NCI-H1694 treated with DMSO at 0.1 percent for 48 hours (cell line): ENCODE measurements around the gene THRAP3.
"Not testable (repeated sequence)": the region's sequence is repeated elsewhere in the genome, so short reads cannot be mapped to it uniquely, and the experiment has no call there.

ENCODE experiments used
- DNase-seq: peaks from one replicate; lab custom pipeline; 2025; lab: John Stamatoyannopoulos, UW

THRAP3 gene

GRCh38 chr1:36247538-36247937, 23.3 kb downstream of the THRAP3 start:
- no peak for DNase-seq

- DNase-seq, result no peak
These were observed 24.1 kb downstream of the THRAP3 start for GRCh38 chr1:36248250-36248894.

- no peak for DNase-seq
These were observed 27.7 kb downstream of the THRAP3 start for GRCh38 chr1:36251794-36252481.

DNA sequence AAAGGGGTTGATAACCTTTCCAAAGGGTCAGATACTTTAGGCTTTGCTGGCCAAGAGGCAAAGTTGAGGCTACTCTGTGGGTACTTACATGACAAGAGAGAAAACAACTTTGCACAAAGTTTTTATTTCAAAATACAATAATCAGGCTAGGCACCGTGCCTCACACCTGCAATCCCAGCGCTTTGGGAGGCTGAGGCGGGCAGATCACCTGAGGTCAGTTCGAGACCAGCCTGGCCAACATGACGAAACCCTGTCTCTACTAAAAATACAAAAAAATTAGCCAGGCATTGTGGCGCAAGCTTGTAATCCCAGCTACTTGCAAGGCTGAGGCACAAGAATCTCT, 28.2 kb downstream of the THRAP3 start:
- DNase-seq, result not testable (repeated sequence)

DNA sequence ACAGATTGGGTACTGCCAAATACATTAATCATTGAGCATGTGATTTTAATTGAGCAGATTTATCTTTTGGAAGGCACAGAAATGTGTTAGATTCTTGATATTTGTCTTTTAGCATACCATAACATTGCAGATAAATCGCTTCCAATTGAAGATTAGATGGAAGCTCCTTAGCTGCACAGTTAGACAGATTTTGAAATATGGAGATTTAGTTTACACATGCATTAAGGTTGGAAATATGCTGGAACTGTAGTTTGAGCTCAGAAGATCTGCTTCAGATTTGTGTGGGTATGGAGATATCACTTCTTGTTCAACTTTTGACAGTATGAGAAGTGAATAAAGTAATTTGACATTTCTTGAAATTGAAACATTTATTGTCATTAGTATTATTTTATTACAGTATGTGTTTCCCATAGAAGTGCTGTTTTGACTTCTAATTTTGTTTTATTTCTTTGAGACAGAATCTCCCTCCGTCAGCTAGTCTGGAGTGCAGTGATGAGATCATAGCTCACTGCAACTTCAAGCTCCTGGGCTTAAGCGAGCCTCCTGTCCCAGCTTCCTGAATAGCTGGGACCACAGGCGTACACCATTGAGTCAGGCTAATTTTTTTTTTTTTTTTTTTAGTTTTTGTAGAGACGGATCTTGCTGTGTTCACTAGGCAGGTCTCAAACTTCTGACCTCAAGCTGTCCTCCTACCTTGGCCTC, 29.1 kb downstream of the THRAP3 start:
- DNase-seq, result no peak

DNA sequence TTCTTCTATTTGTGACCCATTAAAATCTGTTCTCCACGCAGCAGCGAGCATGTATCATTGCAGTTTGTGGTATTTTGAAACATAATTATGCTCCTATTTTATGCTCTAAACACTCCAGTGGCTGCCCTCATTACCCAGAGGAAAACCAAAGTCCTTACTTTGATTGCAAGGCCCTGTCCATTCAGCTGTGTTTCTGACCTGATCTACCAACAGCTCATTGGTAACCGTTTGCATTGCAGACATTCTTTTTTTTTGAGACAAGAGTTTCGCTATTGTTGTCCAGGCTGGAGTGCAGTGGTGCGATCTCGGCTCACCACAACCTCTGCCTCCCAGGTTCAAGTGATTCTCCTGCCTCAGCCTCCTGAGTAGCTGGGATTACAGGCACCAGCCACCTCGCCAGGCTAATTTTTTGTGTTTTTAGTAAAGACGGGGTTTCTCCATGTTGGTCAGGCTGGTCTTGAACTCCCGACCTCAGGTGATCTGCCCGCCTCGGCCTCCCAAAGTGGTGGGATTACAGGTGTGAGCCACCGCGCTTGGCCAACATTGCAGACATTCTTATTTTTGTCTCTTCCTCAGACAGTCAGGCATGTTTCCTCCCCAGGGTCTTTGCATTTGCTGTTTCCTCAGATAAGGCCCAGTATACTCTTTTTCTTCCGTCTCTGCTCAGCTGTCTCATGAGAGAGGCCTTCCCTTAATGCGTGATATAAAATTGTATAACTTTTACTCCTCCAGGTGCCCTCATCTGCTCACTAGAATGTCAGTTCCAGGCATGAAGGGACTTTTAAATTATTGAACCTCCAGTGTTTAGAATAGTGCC, 32.5 kb downstream of the THRAP3 start:
- DNase-seq, result no peak

GRCh38 chr1:36257375-36257767, 33.1 kb downstream of the THRAP3 start:
- DNase-seq, result no peak

DNA sequence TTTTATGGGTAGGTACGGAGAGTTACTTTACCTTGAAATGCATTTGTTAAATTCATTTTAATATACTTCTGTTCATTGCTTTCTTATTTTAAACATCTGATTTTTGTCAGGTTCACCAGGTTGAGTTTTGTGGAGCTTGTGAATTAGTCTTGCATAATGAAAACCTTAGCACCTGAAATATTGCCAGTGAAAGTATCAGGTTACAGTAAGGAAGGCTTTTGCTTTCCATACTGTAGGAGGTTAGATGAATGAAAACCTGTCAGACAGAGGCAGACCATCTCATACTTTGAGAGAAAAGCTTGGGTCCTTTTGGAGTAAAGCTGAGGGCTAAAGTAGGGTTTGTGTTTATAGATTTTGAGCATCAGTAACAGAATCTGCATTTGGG, 34.7 kb downstream of the THRAP3 start:
- no peak for DNase-seq

GRCh38 chr1:36268981-36269380, 44.7 kb downstream of the THRAP3 start:
- DNase-seq, result no peak

DNA sequence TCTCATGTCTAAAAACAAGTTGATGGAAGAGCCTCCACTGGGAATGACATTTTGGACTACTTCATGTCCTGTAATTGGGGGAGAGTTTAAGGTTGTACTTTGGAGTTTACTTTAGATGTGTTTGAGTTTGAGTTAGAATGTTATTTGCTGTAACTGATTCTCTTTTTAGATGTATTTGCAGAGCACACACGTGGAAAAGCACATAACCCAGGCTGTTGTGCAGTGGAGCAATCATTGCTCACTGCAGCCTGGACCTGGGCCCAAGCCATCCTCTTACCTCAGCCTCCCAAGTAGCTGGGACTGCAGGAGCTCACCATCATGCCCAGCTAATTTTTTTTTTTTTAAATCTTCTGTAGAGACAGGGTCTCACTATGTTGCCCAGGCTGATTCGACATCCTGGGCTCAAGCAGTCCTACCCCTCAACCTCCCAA, 45.2 kb downstream of the THRAP3 start:
- no peak for DNase-seq

GRCh38 chr1:36273024-36273423, 48.8 kb downstream of the THRAP3 start:
- no peak for DNase-seq

- DNase-seq, result no peak
These were observed 50.0 kb downstream of the THRAP3 start for GRCh38 chr1:36274201-36274600.

- no peak for DNase-seq
These were observed 52.4 kb downstream of the THRAP3 start for GRCh38 chr1:36276688-36277087.

GRCh38 chr1:36279110-36279788, 55.0 kb downstream of the THRAP3 start:
- no peak for DNase-seq

DNA sequence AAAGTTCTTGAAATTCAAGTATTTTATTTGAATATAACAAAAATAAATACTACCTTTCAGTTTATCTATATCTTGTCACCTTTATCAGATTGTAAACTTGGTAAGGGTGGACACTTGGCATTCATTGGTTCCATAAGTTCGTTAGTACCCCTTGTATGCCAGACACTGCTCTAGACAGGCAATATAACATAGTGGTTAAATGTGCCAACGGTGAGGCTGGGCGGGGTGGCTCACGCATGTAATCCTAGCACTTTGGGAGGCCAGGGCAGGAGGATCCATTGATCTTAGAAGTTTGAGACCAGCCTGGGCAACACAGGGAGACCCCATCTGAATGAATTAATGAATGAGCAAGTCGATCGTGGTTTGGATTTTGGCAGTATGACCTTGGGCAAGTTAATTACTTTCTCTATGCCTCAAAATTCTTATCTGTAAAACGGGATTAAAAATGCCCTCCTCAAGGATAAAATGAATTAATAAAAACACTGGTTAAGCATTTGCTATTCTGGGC, 55.6 kb downstream of the THRAP3 start:
- DNase-seq, result no peak

GRCh38 chr1:36284061-36284460, 59.8 kb downstream of the THRAP3 start:
- no peak for DNase-seq

GRCh38 chr1:36284517-36284916, 60.3 kb downstream of the THRAP3 start:
- DNase-seq, result no peak

DNA sequence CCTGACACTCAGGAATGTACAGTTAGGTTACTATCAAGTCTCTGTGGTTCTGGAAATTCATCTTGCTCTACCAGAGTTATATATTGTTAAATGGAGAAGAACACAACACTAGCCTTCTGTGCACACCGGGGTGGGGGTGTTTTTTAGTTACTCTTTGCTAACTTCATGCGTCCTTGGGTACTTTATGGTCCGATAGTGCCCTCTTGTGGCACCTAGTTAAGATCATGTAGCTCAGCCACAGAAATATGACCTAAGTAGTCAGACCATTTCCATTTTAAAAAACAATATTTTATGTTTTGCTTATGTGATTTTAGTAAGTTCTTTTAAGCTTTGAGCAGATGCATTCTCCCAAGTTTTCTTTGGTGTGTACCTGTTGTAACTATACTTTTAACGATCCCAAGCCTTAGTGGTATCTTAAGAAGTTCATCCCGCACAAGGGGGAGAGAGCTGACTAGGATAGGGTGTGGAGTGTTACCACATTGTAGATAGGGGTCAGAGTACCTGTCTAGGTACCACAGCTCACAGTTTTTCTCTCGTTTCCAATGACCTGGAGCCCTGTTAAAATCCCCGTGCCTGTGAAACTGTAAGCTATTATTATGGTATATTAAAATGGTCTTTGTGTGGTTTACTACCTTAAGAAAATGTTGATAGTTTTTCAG, 61.3 kb downstream of the THRAP3 start:
- DNase-seq, result peak; percentile 53

- DNase-seq, result no peak
These were observed 62.6 kb downstream of the THRAP3 start for GRCh38 chr1:36286802-36287201.

- DNase-seq, result no peak
These were observed 63.4 kb downstream of the THRAP3 start for GRCh38 chr1:36287595-36287994.

DNA sequence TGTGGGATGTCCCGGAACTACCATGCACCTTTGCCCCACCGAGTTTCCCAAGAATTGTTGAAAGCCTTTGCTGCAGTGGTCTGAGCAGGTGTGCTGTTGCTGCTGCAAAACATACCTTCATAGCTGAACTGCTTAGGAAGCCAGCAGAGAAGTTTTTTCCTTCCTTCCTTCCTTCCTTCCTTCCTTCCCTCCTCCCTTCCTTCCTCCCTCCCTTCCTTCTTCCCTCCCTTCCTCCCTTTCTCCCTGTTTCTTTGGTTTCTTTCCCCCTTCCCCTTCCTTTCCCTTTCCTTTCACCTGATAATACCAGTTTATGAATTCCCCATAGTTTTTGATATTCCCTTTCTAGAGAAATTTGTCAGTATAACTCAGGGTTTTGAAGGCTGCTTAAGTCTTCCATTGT, 71.1 kb downstream of the THRAP3 start:
- DNase-seq, result no peak
